ENCODE results near the gene SLC6A7. TPM values are rescaled to one million over a fixed set of nuclear protein-coding genes. Genes with fewer than 3 reads are reported as not detected.

Gene SLC6A7
- total RNA-seq, 4 donors from 2014 or later = not detected

DNA sequence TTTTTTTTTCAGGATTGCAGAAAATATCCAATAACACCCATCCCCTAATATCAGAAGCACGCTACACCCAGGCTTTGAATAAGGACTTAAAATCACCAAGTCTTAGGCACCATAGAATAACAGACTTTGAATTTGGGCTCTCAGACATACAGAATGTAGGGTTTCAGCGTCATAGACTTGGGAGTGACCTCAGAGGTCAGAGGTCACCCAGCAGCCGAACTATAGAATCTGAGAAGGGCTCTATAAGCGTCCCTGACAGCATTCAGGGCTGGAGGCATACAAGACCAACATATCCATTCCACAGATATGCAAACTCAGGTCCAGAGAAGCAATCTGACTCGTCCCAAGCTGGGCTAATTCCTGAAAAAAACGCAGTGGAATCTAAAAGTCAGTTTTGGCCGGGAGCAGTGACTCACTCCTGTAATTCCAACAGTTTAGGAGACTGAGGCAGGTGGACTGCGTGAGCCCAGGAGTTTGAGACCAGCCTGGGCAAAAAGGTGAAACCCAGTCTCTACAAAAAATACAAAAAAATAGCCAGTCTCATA, 34.7 kb downstream of the SLC6A7 start:
- TF ChIP-seq, protein P1, sequence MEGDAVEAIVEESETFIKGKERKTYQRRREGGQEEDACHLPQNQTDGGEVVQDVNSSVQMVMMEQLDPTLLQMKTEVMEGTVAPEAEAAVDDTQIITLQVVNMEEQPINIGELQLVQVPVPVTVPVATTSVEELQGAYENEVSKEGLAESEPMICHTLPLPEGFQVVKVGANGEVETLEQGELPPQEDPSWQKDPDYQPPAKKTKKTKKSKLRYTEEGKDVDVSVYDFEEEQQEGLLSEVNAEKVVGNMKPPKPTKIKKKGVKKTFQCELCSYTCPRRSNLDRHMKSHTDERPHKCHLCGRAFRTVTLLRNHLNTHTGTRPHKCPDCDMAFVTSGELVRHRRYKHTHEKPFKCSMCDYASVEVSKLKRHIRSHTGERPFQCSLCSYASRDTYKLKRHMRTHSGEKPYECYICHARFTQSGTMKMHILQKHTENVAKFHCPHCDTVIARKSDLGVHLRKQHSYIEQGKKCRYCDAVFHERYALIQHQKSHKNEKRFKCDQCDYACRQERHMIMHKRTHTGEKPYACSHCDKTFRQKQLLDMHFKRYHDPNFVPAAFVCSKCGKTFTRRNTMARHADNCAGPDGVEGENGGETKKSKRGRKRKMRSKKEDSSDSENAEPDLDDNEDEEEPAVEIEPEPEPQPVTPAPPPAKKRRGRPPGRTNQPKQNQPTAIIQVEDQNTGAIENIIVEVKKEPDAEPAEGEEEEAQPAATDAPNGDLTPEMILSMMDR (IDR thresholded peaks at IDR 0.05) = no peak
- no peak for TF ChIP-seq POLR2A (IDR thresholded peaks at IDR 0.05; ENCODE audit: low read depth)
- TF ChIP-seq EP300 (IDR thresholded peaks at IDR 0.05) = no peak
- H3K9me3 ChIP-seq = no peaks in the 10 kb centered on the region
- no peaks in the 10 kb centered on the region for H3K27me3 ChIP-seq
- peaks cover 0 to 7% (median 0%) of the 10 kb centered on the region in 4 donors for H3K36me3 ChIP-seq
- H3K27ac ChIP-seq (replicated peaks in 1 of 4) = no peak overlapping the region
- intact Hi-C loops (cut with DNase I) = no loop called here
- WGBS = 67% methylated on average over 8 of the region's 8 CpGs
- H3K4me3 ChIP-seq = no peak overlapping the region
- H3K4me1 ChIP-seq = no peaks in the 10 kb centered on the region
- no peak for DNase-seq (ENCODE audit: extremely low spot score)

GRCh38 chr5:150227036-150227435, 37.2 kb downstream of the SLC6A7 start:
- Histone ChIP-seq H3K27me3 (no peaks in the 10 kb centered on the region), H3K36me3 (peaks cover 0 to 7% (median 0%) of the 10 kb centered on the region in 4 donors), H3K4me3 (no peak overlapping the region), H3K27ac (replicated peaks in 1 of 4) (no peak overlapping the region), H3K9me3 (no peaks in the 10 kb centered on the region), H3K4me1 (no peaks in the 10 kb centered on the region)
- 92% methylated on average over 5 of the region's 5 CpGs for WGBS
- TF ChIP-seq, protein P1 (IDR thresholded peaks at IDR 0.05) = no peak
- TF ChIP-seq POLR2AphosphoS5 (IDR thresholded peaks at IDR 0.05) = no peak
- TF ChIP-seq EP300 (IDR thresholded peaks at IDR 0.05) = no peak
- intact Hi-C loops (cut with DNase I) = no loop called here
- no peak for DNase-seq (ENCODE audit: extremely low spot score)

DNA sequence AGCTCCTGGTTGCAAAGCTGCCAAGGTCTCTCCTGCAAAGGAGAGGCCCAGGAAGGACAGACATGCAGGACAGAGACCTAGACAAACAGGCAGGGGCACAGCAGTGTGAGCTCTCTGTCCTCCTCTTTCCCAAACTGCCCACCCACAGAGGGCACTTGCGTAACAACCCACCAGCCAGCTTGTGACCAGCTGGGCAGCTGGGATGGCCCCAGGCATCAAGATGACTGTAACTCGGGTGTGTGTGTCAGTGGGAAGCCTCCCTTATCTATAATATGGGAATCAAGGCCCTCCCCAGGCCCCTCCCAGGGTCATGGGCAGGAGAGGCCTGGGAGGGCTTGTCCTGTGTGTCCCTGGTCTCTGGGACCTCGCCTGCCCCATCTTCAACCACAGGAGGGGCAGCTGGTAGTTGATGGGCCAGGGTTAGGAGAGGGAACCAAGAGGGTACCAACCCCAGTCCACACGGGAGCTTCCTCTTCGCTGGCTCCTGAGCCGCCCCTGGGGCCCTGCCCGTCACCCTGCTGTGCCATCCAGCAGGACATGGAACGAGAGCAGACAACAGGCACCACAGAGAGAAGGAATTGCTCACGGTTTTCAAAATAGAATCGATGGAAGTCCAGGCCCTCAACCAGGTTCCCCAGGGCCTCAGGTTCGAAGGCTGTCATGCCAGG, 37.9 kb downstream of the SLC6A7 start:
- Histone ChIP-seq H3K4me1 (no peaks in the 10 kb centered on the region), H3K27ac (replicated peaks in 1 of 4) (no peak overlapping the region), H3K27me3 (no peaks in the 10 kb centered on the region), H3K4me3 (no peak overlapping the region), H3K36me3 (peaks cover 0 to 7% (median 0%) of the 10 kb centered on the region in 4 donors), H3K9me3 (no peaks in the 10 kb centered on the region)
- 88% methylated on average over 11 of the region's 11 CpGs for WGBS
- TF ChIP-seq, protein P1 (IDR thresholded peaks at IDR 0.05) = no peak
- TF ChIP-seq POLR2A (IDR thresholded peaks at IDR 0.05; ENCODE audit: low read depth) = no peak
- no peak for TF ChIP-seq EP300 (IDR thresholded peaks at IDR 0.05)
- TF ChIP-seq POLR2AphosphoS5 (IDR thresholded peaks at IDR 0.05) = no peak
- intact Hi-C loops (cut with DNase I) = no loop called here
- DNase-seq (ENCODE audit: extremely low spot score) = no peak

- no peak overlapping the region for H3K4me3 ChIP-seq
- peaks cover 0 to 7% (median 2%) of the 10 kb centered on the region in 4 donors for H3K36me3 ChIP-seq
- no peaks in the 10 kb centered on the region for H3K4me1 ChIP-seq
- H3K27ac ChIP-seq (replicated peaks in 1 of 4) = no peak overlapping the region
- DNase-seq (ENCODE audit: extremely low spot score) = no peak
- no peaks in the 10 kb centered on the region for H3K27me3 ChIP-seq
- WGBS = 89% methylated on average over 3 of the region's 3 CpGs
- TF ChIP-seq POLR2AphosphoS5 (IDR thresholded peaks at IDR 0.05) (no peak), POLR2A (IDR thresholded peaks at IDR 0.05; ENCODE audit: low read depth) (no peak), EP300 (IDR thresholded peaks at IDR 0.05) (no peak)
- TF ChIP-seq, protein P1 (IDR thresholded peaks at IDR 0.05) = no peak
- H3K9me3 ChIP-seq = no peaks in the 10 kb centered on the region
- intact Hi-C loops (cut with DNase I) = no loop called here
Measured at GRCh38 chr5:150229571-150229970, 39.7 kb downstream of the SLC6A7 start.
